Prostate gland (tissue), 2 donors: ENCODE results near the gene ANGEL2.

Source experiments
- POLR2A ChIP-seq: fragments of 450-650 bp; IDR thresholded peaks from one replicate; pipeline ENCODE4 v1.6.1; 2016; ENCODE audit warnings: antibody characterized with exemption, mild to moderate bottlenecking
- TF ChIP-seq, protein P1 (sequence below), 4 experiments: fragments of 200-600 bp in 2 of 4; fragments of 450-650 bp in 2 of 4; sonication (generic) in 2 of 4; IDR thresholded peaks; 1 replicate in 3 of 4; 2 replicates in 1 of 4; pipeline ENCODE4 v1.5.1; 2016 to 2019; ENCODE audit warnings: antibody characterized with exemption in 4 of 4, mild to moderate bottlenecking in 2 of 4, moderate library complexity in 2 of 4

DNA sequence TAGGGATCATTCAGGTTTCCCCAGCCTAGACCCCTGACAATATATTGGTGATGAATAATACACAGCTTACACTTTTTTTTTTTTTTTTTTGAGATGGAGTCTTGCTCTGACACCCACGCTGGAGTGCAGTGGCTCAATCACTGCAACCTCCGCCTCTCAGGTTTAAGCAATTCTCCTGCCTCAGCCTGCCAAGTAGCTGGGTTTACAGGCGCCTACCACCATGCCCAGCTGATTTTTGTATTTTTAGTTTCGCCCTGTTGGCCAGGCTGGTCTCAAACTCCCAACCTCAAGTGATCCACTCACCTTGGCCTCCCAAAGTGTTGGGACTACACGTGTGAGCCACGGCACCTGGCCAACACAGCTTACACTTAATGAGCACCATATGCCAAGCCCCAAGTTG is 58.1 kb downstream of the ANGEL2 start:
- TF ChIP-seq, protein P1, sequence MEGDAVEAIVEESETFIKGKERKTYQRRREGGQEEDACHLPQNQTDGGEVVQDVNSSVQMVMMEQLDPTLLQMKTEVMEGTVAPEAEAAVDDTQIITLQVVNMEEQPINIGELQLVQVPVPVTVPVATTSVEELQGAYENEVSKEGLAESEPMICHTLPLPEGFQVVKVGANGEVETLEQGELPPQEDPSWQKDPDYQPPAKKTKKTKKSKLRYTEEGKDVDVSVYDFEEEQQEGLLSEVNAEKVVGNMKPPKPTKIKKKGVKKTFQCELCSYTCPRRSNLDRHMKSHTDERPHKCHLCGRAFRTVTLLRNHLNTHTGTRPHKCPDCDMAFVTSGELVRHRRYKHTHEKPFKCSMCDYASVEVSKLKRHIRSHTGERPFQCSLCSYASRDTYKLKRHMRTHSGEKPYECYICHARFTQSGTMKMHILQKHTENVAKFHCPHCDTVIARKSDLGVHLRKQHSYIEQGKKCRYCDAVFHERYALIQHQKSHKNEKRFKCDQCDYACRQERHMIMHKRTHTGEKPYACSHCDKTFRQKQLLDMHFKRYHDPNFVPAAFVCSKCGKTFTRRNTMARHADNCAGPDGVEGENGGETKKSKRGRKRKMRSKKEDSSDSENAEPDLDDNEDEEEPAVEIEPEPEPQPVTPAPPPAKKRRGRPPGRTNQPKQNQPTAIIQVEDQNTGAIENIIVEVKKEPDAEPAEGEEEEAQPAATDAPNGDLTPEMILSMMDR (IDR thresholded peaks at IDR 0.05): no peak
- TF ChIP-seq POLR2A: no peak
